Peyer's patch (tissue), 4 donors: ENCODE results near the gene EPG5.

Source experiments
- CTCF ChIP-seq, 6 experiments: fragments of 450-650 bp in 4 of 6; fragments of 200-600 bp in 2 of 6; sonication (generic) in 1 of 6; IDR thresholded peaks; one replicate each; pipeline ENCODE4 v1.5.1; 2017 to 2019; ENCODE audit warnings: antibody characterized with exemption in 6 of 6, mild to moderate bottlenecking in 3 of 6, moderate library complexity in 1 of 6
- POLR2A ChIP-seq, 2 donors: fragments of 450-650 bp; IDR thresholded peaks; one replicate each; pipeline ENCODE4 v1.5.1; 2017; ENCODE audit warnings: antibody characterized with exemption in 2 of 2, mild to moderate bottlenecking in 2 of 2, moderate library complexity in 2 of 2

GRCh38 chr18:45821026-45821425 is 146.1 kb downstream of the EPG5 start:
- TF ChIP-seq CTCF (IDR thresholded peaks at IDR 0.05), result no peak
- TF ChIP-seq POLR2A (IDR thresholded peaks at IDR 0.05), result no peak
